HepG2 (cell line): ENCODE results near the gene ACSL5. TPM values are rescaled to one million over a fixed set of nuclear protein-coding genes. Genes with fewer than 3 reads are reported as not detected.

Experiments
- IRF9 ChIP-seq: sonication (generic); formaldehyde crosslinking; IDR thresholded peaks from 2 replicates; pipeline ENCODE4 v1.8.0; 2022; ENCODE audit warnings: missing genetic modification reagents, mild to moderate bottlenecking, borderline replicate concordance
- KLF16 ChIP-seq, 2 experiments: sonication (generic) in 1 of 2; formaldehyde crosslinking in 1 of 2; IDR thresholded peaks; 2 replicates each; pipeline versions ENCODE4 v1.6.1 to v1.8.0; 2016 to 2023; ENCODE audit warnings: missing genetic modification reagents in 2 of 2, missing compliant biosample characterization in 1 of 2
- LCORL ChIP-seq, 2 experiments: fragments of 450-650 bp in 1 of 2; sonication (generic) in 1 of 2; formaldehyde crosslinking in 1 of 2; IDR thresholded peaks; 2 replicates each; pipeline versions ENCODE4 v1.5.0 to v1.6.1; 2017 to 2020; ENCODE audit warnings: antibody characterized with exemption in 1 of 2, missing genetic modification reagents in 1 of 2
- NR2F6 ChIP-seq, 2 experiments: IDR thresholded peaks; 2 replicates each; pipeline ENCODE4 v1.6.1; 2016; ENCODE audit warnings: antibody characterized with exemption in 1 of 2, mild to moderate bottlenecking in 1 of 2
- TGIF2 ChIP-seq: IDR thresholded peaks from 2 replicates; pipeline ENCODE4 v1.6.1; 2016; ENCODE audit warnings: control low read depth, missing compliant biosample characterization
- ZBTB7B ChIP-seq: sonication (generic); formaldehyde crosslinking; IDR thresholded peaks from 2 replicates; pipeline ENCODE4 v1.4.0; 2020; ENCODE audit warnings: missing genetic modification reagents
- ZNF136 ChIP-seq: sonication (generic); formaldehyde crosslinking; IDR thresholded peaks from 2 replicates; pipeline ENCODE4 v1.8.1; 2022; ENCODE audit warnings: low read depth, mild to moderate bottlenecking, moderate library complexity, missing genetic modification reagents
- ZNF383 ChIP-seq: sonication (generic); formaldehyde crosslinking; IDR thresholded peaks from 2 replicates; pipeline ENCODE4 v1.4.0; 2020; ENCODE audit warnings: missing genetic modification reagents, mild to moderate bottlenecking, borderline replicate concordance
- ZNF441 ChIP-seq: sonication (generic); formaldehyde crosslinking; IDR thresholded peaks from 2 replicates; pipeline ENCODE4 v1.7.0; 2021; ENCODE audit warnings: missing genetic modification reagents, borderline replicate concordance
- ZNF562 ChIP-seq: sonication (generic); formaldehyde crosslinking; IDR thresholded peaks from 2 replicates; pipeline ENCODE4 v1.8.0; 2022; ENCODE audit warnings: missing genetic modification reagents, borderline replicate concordance
- ZNF800 ChIP-seq: sonication (generic); formaldehyde crosslinking; IDR thresholded peaks from 2 replicates; pipeline ENCODE4 v1.4.0; 2020; ENCODE audit warnings: missing genetic modification reagents
- polyA plus RNA-seq, 8 experiments: library from polyadenylated mRNA; depleted of rRNA in 3 of 8; stranded (reverse) in 7 of 8; unstranded in 1 of 8; fragments of >200 nt; fragmentation: Illumina TruSeq in 4 of 8; extraction: Trizol in 4 of 8; gene quantifications; 2 replicates each; pipeline versions ENCODE4 v1.2.1 to v1.2.3, GENCODE V29; 2011 to 2016; ENCODE audit warnings: low read depth in 4 of 8, missing spikeins in 1 of 8, mixed read lengths in 1 of 8; ENCODE audit not compliant: insufficient read depth in 1 of 8
- total RNA-seq, 5 experiments: library from RNA; depleted of rRNA; stranded (reverse); fragments of >200 nt; fragmentation: Illumina TruSeq; extraction: Trizol; gene quantifications; 2 replicates each; pipeline ENCODE4 v1.2.3, GENCODE V29; 2016; ENCODE audit warnings: low read depth in 1 of 5
- TF ChIP-seq, protein P1 (sequence below): sonication (generic); formaldehyde crosslinking; IDR thresholded peaks from 2 replicates; pipeline ENCODE4 v1.4.0; 2020; ENCODE audit warnings: missing genetic modification reagents
- TF ChIP-seq, protein P2 (sequence below), 2 experiments: sonication (generic) in 1 of 2; formaldehyde crosslinking in 1 of 2; IDR thresholded peaks; 2 replicates each; pipeline versions ENCODE4 v1.6.1 to v1.9.0; 2014 to 2022; ENCODE audit warnings: antibody characterized with exemption in 1 of 2, borderline replicate concordance in 1 of 2, inconsistent platforms in 1 of 2, low read depth in 1 of 2, missing genetic modification reagents in 1 of 2

ACSL5 gene
- total and polyA plus RNA-seq, 2 of the 13 experiments (the other 11 are each of a cell fraction or from before 2014, with no cell fraction given): 56.4 to 82.5 TPM

DNA sequence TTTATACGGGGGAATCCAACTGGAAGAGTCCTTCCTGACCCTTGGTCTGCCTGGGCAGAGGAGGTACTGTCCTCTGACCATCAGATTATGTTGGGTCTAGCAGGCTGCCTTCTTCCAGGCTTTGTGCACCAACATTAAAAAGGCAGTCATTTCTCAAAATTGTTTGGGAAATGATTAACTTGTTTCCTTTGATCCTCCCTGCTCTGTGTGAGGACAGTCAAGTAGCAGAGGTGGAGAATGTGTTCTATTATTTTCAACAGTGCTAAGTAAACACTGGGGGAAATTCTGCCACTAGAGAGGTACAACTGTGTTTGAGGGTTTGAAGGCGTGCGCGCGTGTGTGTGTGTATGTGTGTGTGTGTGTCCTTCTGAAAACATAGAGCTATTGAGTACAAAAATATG, 20.6 kb downstream of the ACSL5 start (continued):
- TF ChIP-seq ZNF441 (peak; percentile 39; the same call in 1 of the 2 replicates), ZNF136 (0 out of 2 replicates have a peak, but pooled peaks have one; percentile 19), TGIF2 (0 out of 2 replicates have a peak, but pooled peaks have one; percentile 37), ZNF800 (CRISPR knock-in tag) (no peak; the same call in 1 of the 2 replicates), KLF16 (CRISPR knock-in tag; IDR thresholded peaks at IDR 0.05) (peak in 1 of 2 experiments; percentile 91; a peak in 2 of 4 replicates), ZNF383 (CRISPR knock-in tag) (no peak), ZNF562 (CRISPR knock-in tag) (no peak), LCORL (IDR thresholded peaks at IDR 0.05) (peak; percentile 89), LCORL (CRISPR knock-in tag; IDR thresholded peaks at IDR 0.05) (peak; percentile 74), ZBTB7B (CRISPR knock-in tag) (peak; percentile 42; the same call in 1 of the 2 replicates), NR2F6 (IDR thresholded peaks at IDR 0.05) (peak; percentile 90), NR2F6 (CRISPR knock-in tag; IDR thresholded peaks at IDR 0.05) (peak; percentile 79), IRF9 (CRISPR knock-in tag) (no peak)
- TF ChIP-seq, protein P1, sequence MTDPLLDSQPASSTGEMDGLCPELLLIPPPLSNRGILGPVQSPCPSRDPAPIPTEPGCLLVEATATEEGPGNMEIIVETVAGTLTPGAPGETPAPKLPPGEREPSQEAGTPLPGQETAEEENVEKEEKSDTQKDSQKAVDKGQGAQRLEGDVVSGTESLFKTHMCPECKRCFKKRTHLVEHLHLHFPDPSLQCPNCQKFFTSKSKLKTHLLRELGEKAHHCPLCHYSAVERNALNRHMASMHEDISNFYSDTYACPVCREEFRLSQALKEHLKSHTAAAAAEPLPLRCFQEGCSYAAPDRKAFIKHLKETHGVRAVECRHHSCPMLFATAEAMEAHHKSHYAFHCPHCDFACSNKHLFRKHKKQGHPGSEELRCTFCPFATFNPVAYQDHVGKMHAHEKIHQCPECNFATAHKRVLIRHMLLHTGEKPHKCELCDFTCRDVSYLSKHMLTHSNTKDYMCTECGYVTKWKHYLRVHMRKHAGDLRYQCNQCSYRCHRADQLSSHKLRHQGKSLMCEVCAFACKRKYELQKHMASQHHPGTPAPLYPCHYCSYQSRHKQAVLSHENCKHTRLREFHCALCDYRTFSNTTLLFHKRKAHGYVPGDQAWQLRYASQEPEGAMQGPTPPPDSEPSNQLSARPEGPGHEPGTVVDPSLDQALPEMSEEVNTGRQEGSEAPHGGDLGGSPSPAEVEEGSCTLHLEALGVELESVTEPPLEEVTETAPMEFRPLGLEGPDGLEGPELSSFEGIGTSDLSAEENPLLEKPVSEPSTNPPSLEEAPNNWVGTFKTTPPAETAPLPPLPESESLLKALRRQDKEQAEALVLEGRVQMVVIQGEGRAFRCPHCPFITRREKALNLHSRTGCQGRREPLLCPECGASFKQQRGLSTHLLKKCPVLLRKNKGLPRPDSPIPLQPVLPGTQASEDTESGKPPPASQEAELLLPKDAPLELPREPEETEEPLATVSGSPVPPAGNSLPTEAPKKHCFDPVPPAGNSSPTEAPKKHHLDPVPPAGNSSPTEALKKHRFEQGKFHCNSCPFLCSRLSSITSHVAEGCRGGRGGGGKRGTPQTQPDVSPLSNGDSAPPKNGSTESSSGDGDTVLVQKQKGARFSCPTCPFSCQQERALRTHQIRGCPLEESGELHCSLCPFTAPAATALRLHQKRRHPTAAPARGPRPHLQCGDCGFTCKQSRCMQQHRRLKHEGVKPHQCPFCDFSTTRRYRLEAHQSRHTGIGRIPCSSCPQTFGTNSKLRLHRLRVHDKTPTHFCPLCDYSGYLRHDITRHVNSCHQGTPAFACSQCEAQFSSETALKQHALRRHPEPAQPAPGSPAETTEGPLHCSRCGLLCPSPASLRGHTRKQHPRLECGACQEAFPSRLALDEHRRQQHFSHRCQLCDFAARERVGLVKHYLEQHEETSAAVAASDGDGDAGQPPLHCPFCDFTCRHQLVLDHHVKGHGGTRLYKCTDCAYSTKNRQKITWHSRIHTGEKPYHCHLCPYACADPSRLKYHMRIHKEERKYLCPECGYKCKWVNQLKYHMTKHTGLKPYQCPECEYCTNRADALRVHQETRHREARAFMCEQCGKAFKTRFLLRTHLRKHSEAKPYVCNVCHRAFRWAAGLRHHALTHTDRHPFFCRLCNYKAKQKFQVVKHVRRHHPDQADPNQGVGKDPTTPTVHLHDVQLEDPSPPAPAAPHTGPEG (CRISPR knock-in tag): peak; percentile 22; the same call in 1 of the 2 replicates
- TF ChIP-seq, protein P2, sequence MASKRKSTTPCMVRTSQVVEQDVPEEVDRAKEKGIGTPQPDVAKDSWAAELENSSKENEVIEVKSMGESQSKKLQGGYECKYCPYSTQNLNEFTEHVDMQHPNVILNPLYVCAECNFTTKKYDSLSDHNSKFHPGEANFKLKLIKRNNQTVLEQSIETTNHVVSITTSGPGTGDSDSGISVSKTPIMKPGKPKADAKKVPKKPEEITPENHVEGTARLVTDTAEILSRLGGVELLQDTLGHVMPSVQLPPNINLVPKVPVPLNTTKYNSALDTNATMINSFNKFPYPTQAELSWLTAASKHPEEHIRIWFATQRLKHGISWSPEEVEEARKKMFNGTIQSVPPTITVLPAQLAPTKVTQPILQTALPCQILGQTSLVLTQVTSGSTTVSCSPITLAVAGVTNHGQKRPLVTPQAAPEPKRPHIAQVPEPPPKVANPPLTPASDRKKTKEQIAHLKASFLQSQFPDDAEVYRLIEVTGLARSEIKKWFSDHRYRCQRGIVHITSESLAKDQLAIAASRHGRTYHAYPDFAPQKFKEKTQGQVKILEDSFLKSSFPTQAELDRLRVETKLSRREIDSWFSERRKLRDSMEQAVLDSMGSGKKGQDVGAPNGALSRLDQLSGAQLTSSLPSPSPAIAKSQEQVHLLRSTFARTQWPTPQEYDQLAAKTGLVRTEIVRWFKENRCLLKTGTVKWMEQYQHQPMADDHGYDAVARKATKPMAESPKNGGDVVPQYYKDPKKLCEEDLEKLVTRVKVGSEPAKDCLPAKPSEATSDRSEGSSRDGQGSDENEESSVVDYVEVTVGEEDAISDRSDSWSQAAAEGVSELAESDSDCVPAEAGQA (IDR thresholded peaks at IDR 0.05; ENCODE audit: low read depth): peak; percentile 48; the same call in 1 of the 2 replicates
- TF ChIP-seq, protein P2 (CRISPR knock-in tag; IDR thresholded peaks at IDR 0.05; ENCODE audit: borderline replicate concordance): no peak; the same call in 1 of the 2 replicates
